ENCODE measurements around the gene BIRC2.
"Not testable (repeated sequence)": the region's sequence is repeated elsewhere in the genome, so short reads cannot be mapped to it uniquely, and the experiment has no call there.

BIRC2 gene

DNA sequence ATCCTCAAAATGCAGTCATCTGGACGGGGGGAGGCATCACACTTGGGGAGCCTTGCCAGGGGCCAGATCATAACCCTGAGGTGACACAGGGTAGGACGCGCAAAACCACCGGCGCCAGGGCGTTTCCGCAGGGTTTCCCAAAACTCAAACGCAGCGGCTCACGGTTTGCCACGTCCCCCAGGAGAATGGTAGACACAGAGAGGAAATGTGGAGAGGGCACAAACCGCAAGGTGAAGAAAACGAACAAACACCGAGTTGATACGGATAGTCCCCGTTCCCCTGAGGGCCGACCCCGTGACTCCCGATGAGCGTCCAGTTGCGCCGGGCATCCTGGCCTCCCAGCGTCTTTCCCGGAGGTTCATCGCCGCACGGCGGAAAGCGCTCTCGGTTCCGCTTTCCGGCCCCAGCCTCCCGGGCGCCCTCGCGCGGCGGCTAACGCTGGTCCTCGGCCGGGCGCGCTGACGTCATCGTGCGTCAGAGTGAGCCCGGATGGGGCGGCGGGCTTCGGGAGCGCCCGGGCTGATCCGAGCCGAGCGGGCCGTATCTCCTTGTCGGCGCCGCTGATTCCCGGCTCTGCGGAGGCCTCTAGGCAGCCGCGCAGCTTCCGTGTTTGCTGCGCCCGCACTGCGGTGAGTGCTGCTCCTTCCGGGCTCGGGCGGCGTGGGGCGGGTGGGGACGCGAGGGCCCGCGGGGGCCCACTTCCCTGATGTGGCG lies at the start of gene BIRC2:
Gene BIRC2 (plus strand): TSS at position 467 of the 714 bp plus-strand sequence. CDS start 2,641 bp downstream, outside the sequence.
- peak; percentile 85 for DNase-seq (ENCODE audit: low read depth)

DNA sequence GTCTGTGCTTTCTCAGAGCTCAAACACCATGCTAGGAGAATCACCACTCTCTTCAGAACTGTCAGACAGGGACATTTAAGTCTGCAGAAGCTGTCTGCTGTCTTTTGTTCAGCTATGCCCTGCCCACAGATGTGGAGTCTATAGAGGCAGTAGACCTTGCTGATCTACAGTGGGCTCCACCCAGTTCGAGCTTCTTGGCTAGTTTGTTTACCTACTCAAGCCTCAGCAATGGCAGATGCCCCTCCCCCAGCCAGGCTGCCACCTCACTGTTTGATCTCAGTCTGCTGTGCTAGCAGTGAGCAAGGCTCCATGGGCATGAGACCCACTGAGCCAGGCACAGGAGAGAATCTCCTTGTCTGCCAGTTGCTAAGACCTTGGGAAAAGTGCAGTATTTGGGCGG lies 46.2 kb upstream of the BIRC2 start:
- not testable (repeated sequence) for DNase-seq (ENCODE audit: low read depth)

DNA sequence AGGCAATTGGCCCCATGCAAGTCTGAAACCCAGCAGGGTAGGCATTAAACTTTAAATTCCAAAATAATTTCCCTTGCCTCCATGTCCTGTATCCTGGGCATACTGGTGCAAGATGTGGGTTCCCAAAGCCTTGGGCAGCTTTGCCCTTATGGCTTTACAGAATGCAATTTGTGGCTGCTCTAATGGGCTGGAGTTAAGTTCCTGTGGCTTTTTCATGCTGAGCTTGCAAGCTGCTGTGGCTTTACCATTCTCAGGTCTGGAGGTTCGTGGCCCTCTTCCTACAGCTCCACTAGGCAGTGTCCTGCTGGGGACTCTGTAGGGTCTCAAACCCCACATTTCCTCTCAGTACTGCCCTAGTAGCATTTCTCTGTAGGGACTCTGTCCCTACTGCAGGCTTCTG lies 44.8 kb upstream of the BIRC2 start:
- DNase-seq (ENCODE audit: low read depth) = no peak

DNA sequence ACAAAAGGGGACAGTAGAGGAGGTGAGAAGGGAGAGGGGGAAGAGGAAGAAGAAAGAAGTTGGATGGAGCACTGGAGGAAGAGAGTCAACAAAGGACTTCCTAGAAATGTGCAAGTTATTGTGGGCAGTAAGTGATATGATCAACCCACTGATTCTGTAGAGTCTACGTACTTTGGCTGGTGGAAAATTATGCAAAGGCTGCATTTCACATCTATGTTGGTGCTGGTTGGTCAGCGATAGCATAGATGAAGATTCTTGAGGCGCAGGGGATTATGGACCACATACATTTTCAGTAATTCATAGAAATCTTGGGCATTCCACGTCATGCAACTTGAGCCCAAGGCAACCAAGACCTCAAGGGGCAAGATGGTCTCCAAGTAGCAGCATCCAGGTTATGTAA lies 42.3 kb upstream of the BIRC2 start:
- no peak for DNase-seq (ENCODE audit: low read depth)

DNA sequence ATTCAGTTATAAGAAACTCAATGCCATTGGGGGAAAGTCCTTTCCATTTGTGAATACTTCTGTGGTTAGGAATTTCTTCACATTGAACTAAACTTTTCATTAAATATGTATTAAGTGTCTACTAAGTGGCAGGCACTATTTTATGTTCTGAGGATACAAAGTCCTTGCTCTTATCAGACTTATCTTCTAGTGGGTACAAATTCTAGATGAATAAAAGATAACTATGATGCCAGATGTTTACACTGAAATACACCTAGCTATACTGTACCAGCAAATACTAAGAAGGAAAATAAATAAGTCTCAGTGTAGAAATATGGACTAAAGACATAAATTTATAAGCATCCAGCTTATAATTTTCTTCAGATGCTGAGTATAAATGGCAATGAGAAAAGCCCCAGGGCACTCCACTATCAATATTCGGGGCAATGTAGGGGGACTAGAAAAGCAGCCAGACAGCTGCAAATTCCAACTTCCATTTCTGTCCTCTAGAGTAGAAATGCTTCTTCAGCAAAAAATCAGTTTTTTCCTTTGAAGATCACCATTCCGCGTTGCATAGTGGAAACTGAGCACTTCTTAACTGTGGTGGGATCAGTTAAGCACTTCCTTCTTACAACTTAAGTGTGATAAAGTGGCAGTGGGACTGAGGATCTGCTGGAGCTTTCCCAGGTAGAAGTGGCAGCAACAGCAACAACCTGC lies 41.5 kb upstream of the BIRC2 start:
- DNase-seq (ENCODE audit: low read depth) = no peak

DNA sequence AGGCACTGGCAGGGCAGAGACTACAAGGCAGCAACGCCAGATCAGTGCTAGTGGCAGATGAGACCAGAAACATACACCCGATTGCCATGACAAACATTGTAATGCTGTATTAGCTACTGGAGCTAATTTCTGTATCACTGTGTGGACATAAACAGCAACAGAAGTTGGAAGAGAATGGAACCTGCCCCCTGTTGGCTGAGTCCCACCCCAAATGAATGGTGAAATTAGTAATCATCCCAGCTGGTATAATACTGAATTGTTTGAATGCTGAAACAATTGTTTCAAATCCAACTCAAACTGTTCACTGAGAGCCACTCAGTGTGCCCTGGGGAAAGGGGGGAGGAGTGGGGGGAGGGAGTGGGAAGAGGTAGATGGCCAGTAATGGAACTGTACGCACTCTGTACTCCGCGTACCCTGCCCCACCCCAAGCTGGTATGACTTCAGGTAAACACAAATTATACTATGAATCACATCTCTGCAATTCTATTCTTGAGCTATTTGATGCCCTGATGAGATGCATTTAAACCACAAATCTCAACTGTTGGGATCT lies 40.9 kb upstream of the BIRC2 start:
- DNase-seq (ENCODE audit: low read depth) = no peak

DNA sequence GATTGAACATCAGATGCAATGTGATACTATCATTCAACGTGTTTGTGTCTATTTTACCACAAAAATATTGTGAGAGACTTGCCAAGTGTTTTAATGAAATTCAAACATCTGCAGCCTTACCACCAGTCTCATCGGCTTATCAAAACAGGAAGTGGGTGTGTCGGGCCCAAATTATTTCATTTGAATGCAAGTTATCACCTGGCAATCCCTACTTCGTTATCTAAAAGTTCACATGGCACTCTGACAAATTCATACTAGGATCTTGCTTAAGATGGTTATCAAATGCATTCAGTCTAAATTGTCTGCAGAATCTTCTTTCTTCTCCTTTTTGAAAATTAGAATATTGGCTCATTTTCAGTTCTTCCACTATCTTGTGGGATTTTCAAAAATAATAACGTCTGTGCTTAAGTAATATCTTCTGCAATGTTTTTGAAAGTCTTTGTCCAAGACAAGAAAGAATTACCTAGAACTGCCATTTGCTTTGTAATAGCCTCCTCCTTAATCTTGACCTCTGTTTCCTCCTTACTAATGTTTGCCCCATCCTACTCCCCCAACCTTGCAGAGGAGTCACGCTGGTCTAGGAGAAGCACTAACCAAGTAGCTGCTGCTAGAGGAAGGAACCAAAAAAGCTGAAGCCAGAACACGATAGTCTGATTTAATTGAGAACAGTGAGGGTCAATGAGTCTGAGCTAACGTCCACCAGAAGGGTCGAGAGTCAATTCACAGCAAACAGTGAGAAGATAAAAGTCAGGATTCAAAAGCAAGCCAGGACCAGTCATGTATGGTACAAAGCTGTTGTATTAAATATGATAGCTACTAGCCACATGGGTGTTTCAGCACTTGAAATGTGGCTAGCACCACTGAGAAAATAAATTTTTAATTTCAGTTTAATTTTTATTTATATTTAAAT lies 39.9 kb upstream of the BIRC2 start:
- DNase-seq (ENCODE audit: low read depth) = no peak

DNA sequence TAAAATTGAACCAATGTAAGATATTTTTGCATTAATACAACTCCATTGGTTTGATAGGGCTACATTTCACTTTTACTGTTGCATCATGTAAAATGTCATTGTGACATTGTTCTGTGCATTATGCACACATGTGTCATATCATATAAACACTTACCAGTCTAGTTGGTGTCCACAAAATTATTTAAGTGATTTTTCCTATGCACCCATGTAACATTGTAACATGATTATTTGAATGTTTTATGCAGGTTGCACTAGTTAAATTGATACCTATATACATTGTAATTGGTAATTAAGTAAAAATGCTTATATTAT lies 39.3 kb upstream of the BIRC2 start:
- no peak for DNase-seq (ENCODE audit: low read depth)

DNA sequence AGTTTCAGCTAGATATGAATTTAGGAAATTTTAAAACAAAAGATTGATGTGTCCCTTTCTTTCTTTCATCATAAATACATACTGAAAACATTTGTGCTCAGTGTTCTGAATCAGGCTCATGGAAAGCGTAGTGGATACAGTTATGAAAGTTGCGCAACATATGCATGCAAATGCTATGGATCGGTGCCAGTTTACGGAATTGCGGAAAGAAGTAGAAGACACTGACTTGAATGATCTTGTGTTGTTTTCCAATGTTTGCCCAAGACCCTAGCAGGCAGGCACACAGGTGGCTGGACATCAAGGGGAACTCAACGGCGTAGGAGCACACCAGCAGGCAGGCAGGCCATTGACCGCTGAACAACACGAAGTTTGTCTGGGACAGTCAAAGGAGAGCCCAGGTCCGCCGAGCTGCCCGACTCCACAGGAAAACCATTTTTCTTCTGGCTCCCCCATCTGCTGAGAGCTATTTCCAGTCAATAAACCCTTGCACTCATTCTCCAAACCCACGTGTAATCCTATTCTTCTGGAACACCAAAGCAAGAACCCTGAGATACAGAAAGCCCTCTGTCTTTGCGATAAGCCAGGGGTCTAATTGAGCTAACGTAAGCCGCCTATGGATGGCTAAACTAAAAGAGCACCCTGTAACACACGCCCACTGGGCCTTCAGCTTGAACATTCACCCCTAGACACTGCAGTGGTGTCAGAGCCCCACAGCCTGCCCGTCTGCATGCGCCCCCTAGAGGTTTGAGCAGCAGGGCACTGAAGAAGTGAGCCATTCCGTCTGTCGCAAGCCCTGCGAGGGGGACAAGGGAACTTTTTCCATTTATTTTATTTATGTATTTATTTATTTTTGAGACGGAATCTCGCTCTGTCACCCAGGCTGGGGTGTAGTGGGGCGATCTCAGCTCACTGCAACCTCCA lies 37.1 kb upstream of the BIRC2 start:
- no peak for DNase-seq (ENCODE audit: low read depth)

DNA sequence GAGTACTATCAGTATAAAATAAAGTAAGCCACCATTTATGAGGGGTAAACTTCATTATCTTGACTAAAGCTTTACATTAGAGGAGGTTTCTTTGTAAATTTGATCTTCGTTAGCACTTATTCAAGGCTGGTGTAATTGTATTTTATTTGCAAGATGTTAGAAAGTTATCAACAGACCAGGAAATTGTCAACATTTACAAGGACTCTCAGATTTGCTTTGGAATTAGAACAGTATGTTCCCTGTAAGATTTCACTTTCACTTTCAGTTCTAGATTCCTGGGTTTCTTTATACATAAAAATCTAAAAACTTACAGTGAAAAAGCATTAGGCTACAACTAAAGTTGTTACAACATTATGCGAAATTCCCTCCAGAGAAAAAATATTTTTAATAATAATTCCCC lies 34.3 kb upstream of the BIRC2 start:
- DNase-seq (ENCODE audit: low read depth) = peak; percentile 51

DNA sequence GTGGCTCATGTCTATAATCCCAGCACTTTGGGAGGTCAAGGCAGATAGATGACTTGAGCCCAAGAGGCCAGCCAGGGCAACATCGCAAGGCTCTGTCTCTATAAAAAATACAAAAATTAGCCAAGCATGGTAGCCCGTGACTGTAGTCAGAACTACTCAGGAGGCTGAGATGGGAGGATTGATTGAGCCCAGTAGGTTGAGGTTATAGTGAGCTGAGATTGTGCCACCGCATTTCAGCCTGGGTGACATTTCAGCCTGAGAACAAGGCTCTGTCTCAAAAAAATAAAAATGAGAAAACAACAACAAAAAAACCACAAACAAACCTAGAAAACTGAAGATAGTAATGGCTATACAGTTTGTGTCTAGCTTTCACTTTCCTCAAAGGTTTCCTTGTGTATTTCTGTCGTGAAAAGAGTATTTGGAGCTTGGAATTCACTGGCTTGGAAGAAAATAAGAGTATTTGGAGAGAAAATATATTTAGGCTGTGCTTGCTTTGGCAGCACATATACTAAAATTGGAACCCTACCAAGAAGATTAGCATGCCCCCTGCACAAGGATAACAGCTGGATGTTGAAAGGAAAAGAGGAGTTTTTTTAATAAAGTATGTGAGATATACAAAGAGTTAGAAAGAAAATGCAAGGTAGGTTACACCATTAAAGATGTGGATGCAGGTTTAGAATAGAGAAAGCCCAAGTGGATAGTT lies 33.6 kb upstream of the BIRC2 start:
- DNase-seq (ENCODE audit: low read depth) = no peak

DNA sequence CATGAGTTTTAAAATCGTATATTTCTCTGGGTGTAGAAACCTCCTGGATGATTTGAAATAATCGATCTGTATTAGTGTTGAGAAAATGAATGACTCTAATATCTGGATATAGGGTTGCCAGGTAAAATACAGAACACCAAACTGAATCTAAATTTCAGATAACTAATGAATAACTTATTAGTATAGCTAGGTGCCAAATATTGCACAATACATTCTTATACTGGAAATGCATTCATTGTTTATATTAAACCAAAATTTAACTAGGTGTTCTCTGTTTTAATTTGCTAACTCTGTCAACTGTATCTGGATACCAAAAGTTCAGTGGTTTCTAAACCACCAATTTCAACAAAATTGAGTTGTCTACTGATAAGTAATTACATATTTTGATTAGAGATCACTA lies 32.2 kb upstream of the BIRC2 start:
- no peak for DNase-seq (ENCODE audit: low read depth)

DNA sequence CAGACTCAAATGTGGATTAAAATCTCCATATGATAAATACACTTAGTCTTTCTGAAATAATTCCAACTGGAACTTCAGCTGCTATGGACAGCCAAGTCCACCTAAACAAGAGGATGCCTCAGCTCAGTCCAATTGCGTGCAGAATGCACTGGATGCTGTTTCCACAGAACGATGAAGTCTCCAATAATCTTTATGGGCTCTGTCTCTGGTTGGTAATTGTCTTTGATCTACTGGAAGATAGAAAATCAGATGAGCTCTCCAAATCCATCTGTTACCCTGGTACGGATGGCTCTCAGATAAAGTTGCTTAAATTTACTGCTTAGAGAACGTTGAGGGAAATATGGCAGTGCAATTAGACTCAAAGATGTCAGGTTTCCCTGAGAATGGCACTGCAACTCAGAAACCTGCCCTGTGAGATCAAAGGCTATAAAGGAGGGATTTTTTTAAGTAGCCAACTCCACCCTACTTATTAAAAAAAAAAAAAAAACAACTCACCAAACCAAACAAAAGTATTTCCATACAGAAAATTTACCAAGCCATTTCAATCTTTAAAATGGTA lies 30.6 kb upstream of the BIRC2 start:
- DNase-seq (ENCODE audit: low read depth) = no peak

DNA sequence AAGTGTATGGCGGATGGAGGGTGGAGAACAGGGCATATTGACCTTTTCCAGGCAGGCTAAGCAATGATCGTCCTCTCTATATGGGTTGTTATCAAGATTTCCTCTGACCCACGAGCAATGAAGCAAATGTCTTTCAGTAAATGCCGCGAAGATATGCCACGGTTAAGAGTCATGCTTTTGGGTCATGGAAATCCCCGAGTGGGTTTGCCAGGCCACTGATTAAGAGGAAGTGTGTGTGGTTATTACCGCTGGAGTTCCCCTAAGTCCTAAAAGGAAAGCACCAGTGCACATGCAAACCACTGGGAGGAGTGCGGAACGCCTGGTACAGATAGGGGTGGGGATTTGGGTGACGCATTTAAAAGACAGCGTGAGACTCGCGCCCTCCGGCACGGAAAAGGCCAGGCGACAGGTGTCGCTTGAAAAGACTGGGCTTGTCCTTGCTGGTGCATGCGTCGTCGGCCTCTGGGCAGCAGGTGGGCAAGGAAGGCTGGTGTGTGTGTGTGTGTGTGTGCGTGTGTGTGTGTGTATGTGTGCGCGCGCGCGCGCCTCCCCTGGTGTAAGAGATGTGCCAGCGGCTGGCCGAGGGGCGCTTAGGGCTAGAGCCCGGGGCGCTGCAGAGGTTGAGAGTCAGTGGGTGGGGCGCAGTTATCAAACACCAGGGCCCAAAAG lies 29.8 kb upstream of the BIRC2 start, which contains the start of gene BIRC3:
Gene BIRC3 (plus strand): TSS at position 386 of the 669 bp plus-strand sequence. CDS start 7,026 bp downstream, outside the sequence.
- DNase-seq (ENCODE audit: low read depth) = peak; percentile 93

DNA sequence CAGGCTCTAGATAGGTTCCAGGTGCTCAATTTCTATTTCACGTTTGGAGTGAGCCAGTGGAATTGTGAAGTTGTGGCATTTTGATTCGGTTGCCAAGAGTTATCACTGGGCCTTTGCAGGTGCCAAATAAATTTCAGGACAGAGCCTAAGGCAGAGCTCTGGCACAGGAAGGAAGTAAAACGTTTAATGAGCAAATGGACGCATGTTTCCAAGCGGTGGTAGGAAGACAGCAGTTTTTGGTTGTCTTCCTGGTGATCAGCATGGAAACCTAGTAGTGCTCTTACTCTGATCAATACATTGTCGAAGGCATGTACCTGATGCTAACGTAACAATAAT lies 29.3 kb upstream of the BIRC2 start:
- no peak for DNase-seq (ENCODE audit: low read depth)

DNA sequence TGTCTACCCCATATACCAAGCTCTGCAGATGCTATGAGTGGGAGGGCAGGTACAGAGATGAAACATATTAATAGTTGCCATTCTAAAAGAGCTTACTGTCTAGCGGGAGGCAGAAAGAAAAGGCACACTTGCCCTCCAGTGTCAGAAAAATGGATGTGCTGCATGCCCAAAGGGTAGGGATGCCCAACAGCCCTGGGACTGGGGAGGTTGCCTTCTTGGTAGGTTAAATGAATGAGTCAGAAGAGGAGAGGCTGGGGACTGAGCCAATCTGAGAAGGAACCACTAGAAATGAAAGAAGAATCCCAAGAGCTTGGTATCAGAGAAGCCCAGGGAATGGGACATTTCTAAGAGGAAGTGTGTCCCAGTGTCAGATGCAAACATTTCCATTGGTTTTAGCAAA lies 28.5 kb upstream of the BIRC2 start:
- DNase-seq (ENCODE audit: low read depth) = no peak

DNA sequence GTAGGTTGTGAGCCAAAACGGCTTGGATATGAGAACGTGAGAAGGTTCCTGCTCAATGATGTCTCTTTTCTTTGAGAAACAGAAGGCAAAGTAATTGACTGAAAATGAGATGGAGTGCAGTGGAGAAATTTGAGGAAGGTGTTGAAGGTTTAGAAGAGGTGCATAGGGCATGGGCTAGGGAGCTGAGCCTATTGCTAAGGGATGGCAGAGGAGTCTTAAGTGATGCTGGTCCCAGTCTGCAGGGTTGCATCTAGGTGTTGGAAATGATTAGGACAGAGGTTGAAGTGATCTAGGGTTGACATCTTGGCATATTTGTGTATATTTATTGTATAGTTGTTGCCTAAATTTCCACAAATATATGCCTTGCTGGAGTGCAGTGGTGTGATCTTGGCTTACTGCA lies 27.5 kb upstream of the BIRC2 start:
- no peak for DNase-seq (ENCODE audit: low read depth)

DNA sequence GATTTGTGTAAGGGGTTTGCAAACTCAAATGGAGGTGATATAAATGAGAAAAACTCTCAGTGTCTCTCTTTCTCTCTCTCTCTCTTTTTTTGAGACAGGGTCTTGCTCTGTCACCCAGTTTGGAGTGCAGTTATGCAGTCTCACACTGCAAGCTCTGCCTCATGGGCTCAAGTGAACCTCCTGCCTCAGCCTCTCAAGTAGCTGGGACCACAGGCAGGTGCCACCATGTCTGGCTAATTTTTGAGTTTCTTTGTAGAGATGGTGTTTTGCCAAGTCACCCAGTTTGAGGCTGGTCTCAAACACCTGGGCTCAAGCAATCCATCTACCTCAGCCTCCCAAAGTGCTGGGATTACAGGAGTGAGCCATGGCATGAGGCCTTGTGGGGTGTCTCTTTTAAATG lies 26.8 kb upstream of the BIRC2 start:
- no peak for DNase-seq (ENCODE audit: low read depth)

DNA sequence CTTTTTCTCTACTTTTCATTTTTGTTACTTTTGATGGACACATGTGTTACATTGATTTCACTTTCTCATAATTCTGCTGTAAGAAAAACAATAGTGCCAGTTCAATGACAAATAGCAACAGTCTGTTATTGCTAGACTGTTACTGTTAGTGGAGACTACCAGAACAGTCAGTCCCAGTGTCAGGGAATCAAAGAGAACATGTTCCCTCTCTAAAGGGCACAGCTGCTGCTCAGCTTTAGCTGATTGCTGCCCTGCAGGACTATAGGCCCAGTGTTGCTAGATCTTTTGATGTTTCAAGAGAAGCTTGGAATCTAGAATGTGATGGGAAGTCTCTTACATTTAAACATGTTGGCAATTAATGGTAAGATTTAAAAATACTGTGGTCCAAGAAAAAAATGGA lies 26.3 kb upstream of the BIRC2 start:
- no peak for DNase-seq (ENCODE audit: low read depth)

DNA sequence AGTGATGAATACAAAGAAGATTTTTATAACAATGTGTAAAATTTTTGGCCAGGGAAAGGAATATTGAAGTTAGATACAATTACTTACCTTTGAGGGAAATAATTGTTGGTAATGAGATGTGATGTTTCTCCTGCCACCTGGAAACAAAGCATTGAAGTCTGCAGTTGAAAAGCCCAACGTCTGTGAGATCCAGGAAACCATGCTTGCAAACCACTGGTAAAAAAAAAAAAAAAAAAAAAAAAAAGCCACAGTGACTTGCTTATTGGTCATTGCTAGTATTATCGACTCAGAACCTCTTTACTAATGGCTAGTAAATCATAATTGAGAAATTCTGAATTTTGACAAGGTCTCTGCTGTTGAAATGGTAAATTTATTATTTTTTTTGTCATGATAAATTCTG lies 24.5 kb upstream of the BIRC2 start:
- no peak for DNase-seq (ENCODE audit: low read depth)

All from amniotic epithelial cell (primary cell).